AG04450 (cell line): Measurements from ENCODE around the gene DNAJC4. TPM values are rescaled to one million over a fixed set of nuclear protein-coding genes. Genes with fewer than 3 reads are reported as not detected.

Experiments
- CTCF ChIA-PET: fragments of 300-600, 350-600 bp; formaldehyde crosslinking; extraction: SDS; loops from one replicate; lab custom pipeline; 2022; ENCODE audit warnings: antibody characterized with exemption, inconsistent platforms; lab: Charles Lee
- POLR2A ChIA-PET: fragments of 350-600 bp; formaldehyde crosslinking; extraction: SDS; loops from one replicate; lab custom pipeline; 2021; ENCODE audit warnings: antibody characterized with exemption, inconsistent platforms; lab: Yijun Ruan, JAX
- DNase-seq: peaks from one replicate; pipeline ENCODE4 v3.0.0-alpha.2; 2011; ENCODE audit warnings: low read depth, low spot score
- H3K27ac ChIP-seq: one replicate; pipeline ENCODE4 v1.5.1; 2012; ENCODE audit warnings: low read depth, low read length, control low read depth
- H3K27me3 ChIP-seq: one replicate; pipeline ENCODE4 v1.6.0; 2012; ENCODE audit warnings: low read length; ENCODE audit not compliant: control insufficient read depth, insufficient read depth
- H3K4me3 ChIP-seq: 2 replicates; pipeline ENCODE4 v1.5.1; 2011; ENCODE audit warnings: mild to moderate bottlenecking, low read depth, low read length, control low read depth
- H3K9me3 ChIP-seq: 2 replicates; pipeline ENCODE4 v1.5.1; 2012; ENCODE audit warnings: low read length; ENCODE audit not compliant: control insufficient read depth, insufficient read depth
- CTCF ChIP-seq: IDR thresholded peaks from 2 replicates; pipeline ENCODE4 v1.5.1; 2011; ENCODE audit warnings: low read depth, low read length, control low read depth, inconsistent platforms
- polyA plus RNA-seq: library from polyadenylated mRNA; depleted of rRNA; stranded (reverse); fragments of >200 nt; gene quantifications from 2 replicates; pipeline ENCODE4 v1.2.3, GENCODE V29; 2011

The DNAJC4 gene
- polyA plus RNA-seq, 1 experiment: 18.7 TPM

- peak; percentile 21 for TF ChIP-seq CTCF
- DNase-seq: peak; percentile 27
- Histone ChIP-seq H3K27ac (peak within 1 kb of the TSS; percentile 21), H3K9me3 (no peaks in the 10 kb centered on the region; the same call in 1 of the 2 replicates), H3K4me3 (peak within 1 kb of the TSS; percentile 89), H3K27me3 (no peaks in the 10 kb centered on the region)
- CTCF ChIA-PET: interaction anchor here (1.0 to 3.8 kb wide), 3 partner anchors 21 to 78 kb away, joined by 3 to 13 read pairs (median 4); no protein-coding TSS in a partner anchor
- POLR2A ChIA-PET: interaction anchor here (0.6 to 2.2 kb wide), 7 partner anchors 11 to 79 kb away, joined by 3 to 8 read pairs (median 5); partner anchors contain the start of gene STIP1
These were observed 4.5 kb upstream of the DNAJC4 start, which contains the start of the genes NUDT22 and TRPT1 for GRCh38 chr11:64225608-64226506. TSS of gene NUDT22 (plus strand) at chr11:64226274. CDS start at chr11:64226653, 379 bp downstream. TSS of gene TRPT1 (minus strand) at chr11:64226186. CDS start at chr11:64225860, 326 bp downstream.

- no peak for DNase-seq
- CTCF ChIA-PET: interaction anchor here (1.0 to 3.8 kb wide), 3 partner anchors 22 to 78 kb away, joined by 3 to 13 read pairs (median 4); no protein-coding TSS in a partner anchor
- H3K27ac ChIP-seq: peak overlapping the region; percentile 21
- TF ChIP-seq CTCF: no peak
- POLR2A ChIA-PET: interaction anchor here (0.7 to 2.2 kb wide), 6 partner anchors 8 to 78 kb away, joined by 3 to 8 read pairs (median 4); partner anchors contain the start of gene STIP1
- no peaks in the 10 kb centered on the region for H3K27me3 ChIP-seq
- no peaks in the 10 kb centered on the region; the same call in 1 of the 2 replicates for H3K9me3 ChIP-seq
- H3K4me3 ChIP-seq: peak overlapping the region; percentile 89
These were observed 3.8 kb upstream of the DNAJC4 start for GRCh38 chr11:64226507-64227051.

GRCh38 chr11:64227405-64227956 lies 2.9 kb upstream of the DNAJC4 start:
- no peaks in the 10 kb centered on the region for H3K27me3 ChIP-seq
- no peak for TF ChIP-seq CTCF
- no peaks in the 10 kb centered on the region; the same call in 1 of the 2 replicates for H3K9me3 ChIP-seq
- peak overlapping the region; percentile 2 for H3K27ac ChIP-seq
- CTCF ChIA-PET: interaction anchor here (3.8 kb wide), 1 partner anchor 22 kb away, joined by 13 read pairs; no protein-coding TSS in a partner anchor
- POLR2A ChIA-PET: interaction anchor here (1.6 to 2.2 kb wide), 2 partner anchors 20 to 42 kb away, joined by 5 to 8 read pairs; partner anchors contain the start of gene STIP1
- no peak for DNase-seq
- H3K4me3 ChIP-seq: peak overlapping the region; percentile 89

GRCh38 chr11:64229090-64229743 lies 1.1 kb upstream of the DNAJC4 start:
- no peaks in the 10 kb centered on the region for H3K27me3 ChIP-seq
- H3K4me3 ChIP-seq: no peak overlapping the region
- TF ChIP-seq CTCF: no peak
- ChIA-PET POLR2A (interaction anchor here (0.6 to 0.7 kb wide), 2 partner anchors 56 to 126 kb away, joined by 3 to 4 read pairs; no protein-coding TSS in a partner anchor), CTCF (no interaction called here)
- H3K27ac ChIP-seq: no peak overlapping the region
- no peak for DNase-seq
- H3K9me3 ChIP-seq: no peaks in the 10 kb centered on the region; the same call in 1 of the 2 replicates
